ENCODE data around the gene NCKAP5. TPM values are rescaled to one million over a fixed set of nuclear protein-coding genes. Genes with fewer than 3 reads are reported as not detected.

Gene NCKAP5
- total and polyA plus RNA-seq, 4 donors = 2.3 to 20.2 (median 8.1) TPM

DNA sequence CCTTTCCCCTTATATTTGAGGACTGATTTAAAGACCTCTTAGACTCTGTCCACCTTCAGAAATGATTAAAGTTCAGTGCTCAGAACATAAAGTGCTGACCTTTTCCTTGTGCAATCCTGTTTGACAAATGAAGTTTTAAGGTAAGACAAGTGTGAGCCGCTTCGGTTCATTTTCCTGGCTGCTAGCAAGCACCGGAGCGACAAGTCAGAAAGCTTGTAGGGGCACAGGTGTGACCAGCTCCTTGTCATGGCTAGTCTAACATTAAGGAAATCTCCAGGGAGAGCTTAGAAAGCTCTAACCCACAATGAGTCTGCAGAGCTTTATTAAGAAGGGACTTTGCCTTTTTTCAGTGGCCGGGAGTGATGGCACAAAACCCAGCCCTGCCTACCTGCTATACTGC, 2.3 kb upstream of the NCKAP5 start:
- DNase-seq = no peak
- 91 to 96% methylated on average over 5 of the region's 5 CpGs for WGBS, 2 donors
- Histone ChIP-seq H3K9me3 (ENCODE audit: control insufficient read depth in 4 of 4, insufficient read depth in 3 of 4, low read length in 3 of 4) (no peaks in the 10 kb centered on the region), H3K36me3 (ENCODE audit: control insufficient read depth in 4 of 4, insufficient read depth in 4 of 4, low read length in 4 of 4) (no peaks in the 10 kb centered on the region), H3K4me3 (no peak overlapping the region), H3K4me1 (ENCODE audit: control insufficient read depth in 5 of 5, insufficient read depth in 5 of 5, low read length in 5 of 5) (peaks cover 0 to 33% (median 0%) of the 10 kb centered on the region in 5 donors), H3K9ac (ENCODE audit: insufficient read depth in 1 of 2, low read length in 2 of 2) (no peak overlapping the region), H3K27me3 (ENCODE audit: control insufficient read depth in 3 of 3, insufficient read depth in 3 of 3, low read length in 2 of 3) (no peaks in the 10 kb centered on the region), H3K27ac (ENCODE audit: low read depth in 1 of 2, low read length in 1 of 2) (no peak overlapping the region)
- ATAC-seq (ENCODE audit: insufficient read depth, low FRiP score) = no peak
- TF ChIP-seq, protein P1, sequence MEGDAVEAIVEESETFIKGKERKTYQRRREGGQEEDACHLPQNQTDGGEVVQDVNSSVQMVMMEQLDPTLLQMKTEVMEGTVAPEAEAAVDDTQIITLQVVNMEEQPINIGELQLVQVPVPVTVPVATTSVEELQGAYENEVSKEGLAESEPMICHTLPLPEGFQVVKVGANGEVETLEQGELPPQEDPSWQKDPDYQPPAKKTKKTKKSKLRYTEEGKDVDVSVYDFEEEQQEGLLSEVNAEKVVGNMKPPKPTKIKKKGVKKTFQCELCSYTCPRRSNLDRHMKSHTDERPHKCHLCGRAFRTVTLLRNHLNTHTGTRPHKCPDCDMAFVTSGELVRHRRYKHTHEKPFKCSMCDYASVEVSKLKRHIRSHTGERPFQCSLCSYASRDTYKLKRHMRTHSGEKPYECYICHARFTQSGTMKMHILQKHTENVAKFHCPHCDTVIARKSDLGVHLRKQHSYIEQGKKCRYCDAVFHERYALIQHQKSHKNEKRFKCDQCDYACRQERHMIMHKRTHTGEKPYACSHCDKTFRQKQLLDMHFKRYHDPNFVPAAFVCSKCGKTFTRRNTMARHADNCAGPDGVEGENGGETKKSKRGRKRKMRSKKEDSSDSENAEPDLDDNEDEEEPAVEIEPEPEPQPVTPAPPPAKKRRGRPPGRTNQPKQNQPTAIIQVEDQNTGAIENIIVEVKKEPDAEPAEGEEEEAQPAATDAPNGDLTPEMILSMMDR (IDR thresholded peaks at IDR 0.05; ENCODE audit: control extremely low read depth, extremely low read depth) = no peak

DNA sequence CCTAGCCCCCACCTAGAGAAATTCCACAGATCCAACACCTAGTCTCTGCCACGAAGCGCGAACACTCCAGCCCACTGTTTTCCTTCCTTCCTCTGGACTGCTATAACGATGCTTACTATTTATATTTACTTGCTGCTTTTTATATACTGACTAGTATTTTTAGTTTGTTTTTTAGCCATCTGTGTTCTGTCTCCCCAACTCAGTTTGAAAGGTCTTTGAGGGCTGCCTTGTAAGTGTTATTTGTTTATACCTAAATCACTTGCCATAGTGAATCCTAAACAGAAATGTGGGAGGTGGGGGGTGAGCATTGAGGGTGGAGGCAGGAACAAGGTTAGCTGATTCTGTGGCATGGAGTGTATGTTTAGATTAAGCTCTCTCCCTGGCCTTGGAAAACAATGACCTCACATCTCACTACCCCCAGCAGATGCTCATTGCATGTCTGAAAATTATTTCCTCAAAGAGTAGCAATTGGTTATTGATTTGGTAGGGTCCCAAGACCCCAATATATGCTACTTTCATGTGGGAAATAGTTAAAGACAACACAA, 1.1 kb upstream of the NCKAP5 start:
- no peak overlapping the region for H3K4me3 ChIP-seq
- peak; percentile 28 to 73 (median 55) for DNase-seq
- H3K9me3 ChIP-seq (ENCODE audit: control insufficient read depth in 4 of 4, insufficient read depth in 3 of 4, low read length in 3 of 4) = no peaks in the 10 kb centered on the region
- no peak for ATAC-seq (ENCODE audit: insufficient read depth, low FRiP score)
- H3K36me3 ChIP-seq (ENCODE audit: control insufficient read depth in 4 of 4, insufficient read depth in 4 of 4, low read length in 4 of 4) = no peaks in the 10 kb centered on the region
- H3K27me3 ChIP-seq (ENCODE audit: control insufficient read depth in 3 of 3, insufficient read depth in 3 of 3, low read length in 2 of 3) = no peaks in the 10 kb centered on the region
- no peak overlapping the region for H3K9ac ChIP-seq (ENCODE audit: insufficient read depth in 1 of 2, low read length in 2 of 2)
- H3K4me1 ChIP-seq (ENCODE audit: control insufficient read depth in 5 of 5, insufficient read depth in 5 of 5, low read length in 5 of 5) = peaks cover 0 to 33% (median 0%) of the 10 kb centered on the region in 5 donors
- H3K27ac ChIP-seq (ENCODE audit: low read depth in 1 of 2, low read length in 1 of 2) = no peak overlapping the region
- WGBS, 2 donors = 27 to 46% methylated on average over 4 of the region's 4 CpGs
- TF ChIP-seq, protein P1 (IDR thresholded peaks at IDR 0.05; ENCODE audit: control extremely low read depth, extremely low read depth) = no peak

DNA sequence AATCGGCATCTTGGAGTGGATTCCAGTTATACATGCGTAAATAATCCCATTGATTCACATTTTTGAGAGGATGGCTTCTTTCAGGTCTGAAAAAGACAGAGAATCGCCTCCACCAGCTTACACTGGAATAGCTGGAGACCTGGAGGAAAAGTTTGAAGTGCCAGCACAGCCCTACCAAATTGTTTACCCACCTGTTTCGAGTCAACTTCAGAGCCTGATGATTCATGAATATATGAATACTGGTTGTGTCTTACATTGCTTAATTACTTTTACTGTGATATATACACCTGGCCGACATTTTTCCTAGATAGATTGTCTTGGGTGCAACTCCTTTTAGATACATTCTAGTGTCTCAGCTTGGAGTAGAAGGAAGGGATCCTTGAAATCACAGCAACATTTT, 335 bp upstream of the NCKAP5 start:
- WGBS, 2 donors = 42 to 64% methylated on average over 5 of the region's 5 CpGs
- Histone ChIP-seq H3K27ac (ENCODE audit: low read depth in 1 of 2, low read length in 1 of 2) (peak overlapping the region; percentile 52 to 77), H3K4me3 (no peak overlapping the region), H3K36me3 (ENCODE audit: control insufficient read depth in 4 of 4, insufficient read depth in 4 of 4, low read length in 4 of 4) (no peaks in the 10 kb centered on the region), H3K9me3 (ENCODE audit: control insufficient read depth in 4 of 4, insufficient read depth in 3 of 4, low read length in 3 of 4) (no peaks in the 10 kb centered on the region), H3K4me1 (ENCODE audit: control insufficient read depth in 5 of 5, insufficient read depth in 5 of 5, low read length in 5 of 5) (peaks cover 0 to 33% (median 0%) of the 10 kb centered on the region in 5 donors), H3K9ac (ENCODE audit: insufficient read depth in 1 of 2, low read length in 2 of 2) (peak overlapping the region; percentile 11 to 93), H3K27me3 (ENCODE audit: control insufficient read depth in 3 of 3, insufficient read depth in 3 of 3, low read length in 2 of 3) (no peaks in the 10 kb centered on the region)
- ATAC-seq (ENCODE audit: insufficient read depth, low FRiP score) = no peak
- TF ChIP-seq, protein P1 (IDR thresholded peaks at IDR 0.05; ENCODE audit: control extremely low read depth, extremely low read depth) = no peak
- no peak for DNase-seq

DNA sequence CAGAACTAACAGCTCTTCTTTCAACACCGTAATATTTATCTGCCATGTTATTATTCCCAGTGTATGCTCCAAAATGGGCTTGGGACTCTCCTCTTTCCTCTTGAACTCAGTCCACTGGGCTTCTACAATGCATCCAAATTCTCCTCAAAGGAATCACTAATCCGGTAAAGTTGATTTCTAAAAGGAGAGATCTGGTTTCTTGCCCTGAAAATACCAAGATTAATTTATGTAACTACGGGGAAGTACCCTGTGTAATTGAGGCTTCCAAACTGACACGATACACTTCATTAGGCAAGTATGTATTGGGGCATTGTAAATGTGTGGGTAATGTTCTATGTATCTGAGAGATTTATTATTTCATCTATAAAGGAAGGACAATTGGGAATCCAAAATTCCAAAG, 5.7 kb downstream of the NCKAP5 start:
- Histone ChIP-seq H3K36me3 (ENCODE audit: control insufficient read depth in 4 of 4, insufficient read depth in 4 of 4, low read length in 4 of 4) (no peaks in the 10 kb centered on the region), H3K27me3 (ENCODE audit: control insufficient read depth in 3 of 3, insufficient read depth in 3 of 3, low read length in 2 of 3) (no peaks in the 10 kb centered on the region), H3K4me3 (no peak overlapping the region), H3K9ac (ENCODE audit: insufficient read depth in 1 of 2, low read length in 2 of 2) (no peak overlapping the region), H3K4me1 (ENCODE audit: control insufficient read depth in 5 of 5, insufficient read depth in 5 of 5, low read length in 5 of 5) (peaks cover 0 to 20% (median 0%) of the 10 kb centered on the region in 5 donors), H3K9me3 (ENCODE audit: control insufficient read depth in 4 of 4, insufficient read depth in 3 of 4, low read length in 3 of 4) (no peaks in the 10 kb centered on the region), H3K27ac (ENCODE audit: low read depth in 1 of 2, low read length in 1 of 2) (no peak overlapping the region)
- 90 to 93% methylated on average over 4 of the region's 4 CpGs for WGBS, 2 donors
- ATAC-seq (ENCODE audit: insufficient read depth, low FRiP score) (no peak), DNase-seq (no peak)
- TF ChIP-seq, protein P1 (IDR thresholded peaks at IDR 0.05; ENCODE audit: control extremely low read depth, extremely low read depth) = no peak

All from lung (tissue), 12 donors.